ENCODE measurements around the gene HSD17B8.

DNA sequence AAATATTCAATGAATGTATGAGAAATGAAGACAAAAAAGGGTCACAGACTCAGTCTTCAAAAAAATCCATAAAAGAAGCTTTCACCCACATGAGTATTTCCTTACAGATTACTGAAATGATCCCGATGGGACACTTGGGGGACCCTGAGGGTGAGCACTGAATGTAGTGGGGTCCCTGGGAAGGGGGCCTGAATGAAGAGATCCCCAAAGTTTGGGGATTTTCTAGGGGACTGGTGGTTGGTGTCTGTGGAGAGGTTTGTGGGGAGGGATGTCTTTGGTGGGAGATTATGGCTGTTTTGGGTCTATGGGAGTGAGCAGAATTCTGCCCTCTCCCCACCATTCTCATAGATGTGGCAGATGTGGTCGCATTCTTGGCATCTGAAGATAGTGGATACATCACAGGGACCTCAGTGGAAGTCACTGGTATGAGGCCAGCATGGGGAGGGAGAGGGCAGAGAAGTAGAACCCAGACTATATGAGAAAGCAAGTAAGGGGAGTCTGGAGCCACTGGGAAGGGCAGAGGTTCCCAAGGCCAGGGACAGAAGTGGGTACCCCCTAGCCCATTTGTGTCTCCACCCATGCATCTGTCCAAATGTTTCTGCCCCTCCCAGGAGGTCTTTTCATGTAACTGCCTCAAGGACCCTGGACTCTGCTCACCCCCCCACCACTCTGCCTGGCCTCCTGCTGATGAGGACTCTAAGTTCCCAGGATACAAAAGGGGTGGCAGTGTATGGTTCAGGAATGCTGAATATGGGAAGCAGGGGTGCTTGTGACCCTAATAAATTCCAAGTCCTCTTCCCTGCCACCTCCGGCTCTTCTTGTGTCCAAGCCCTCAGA lies 1.8 kb downstream of the HSD17B8 start:
- no peak for TF ChIP-seq CTCF (IDR thresholded peaks at IDR 0.05)
- no peak for TF ChIP-seq RXRA (IDR thresholded peaks at IDR 0.05; ENCODE audit: borderline replicate concordance, low read depth)
- no peak for TF ChIP-seq POLR2AphosphoS5 (IDR thresholded peaks at IDR 0.05; ENCODE audit: low read depth, low read length)
- TF ChIP-seq EP300 (IDR thresholded peaks at IDR 0.05; ENCODE audit: borderline replicate concordance in 1 of 2, low read depth in 1 of 2, low read length in 1 of 2): no peak
- TF ChIP-seq JUND (IDR thresholded peaks at IDR 0.05): no peak
- TF ChIP-seq FOSL2 (IDR thresholded peaks at IDR 0.05; ENCODE audit: borderline replicate concordance, low read depth): no peak
- TF ChIP-seq GABPA (IDR thresholded peaks at IDR 0.05; ENCODE audit: low read depth): no peak
- TF ChIP-seq EZH2phosphoT487 (IDR thresholded peaks at IDR 0.05; ENCODE audit: borderline replicate concordance, low read depth): no peak
- TF ChIP-seq, protein P1, sequence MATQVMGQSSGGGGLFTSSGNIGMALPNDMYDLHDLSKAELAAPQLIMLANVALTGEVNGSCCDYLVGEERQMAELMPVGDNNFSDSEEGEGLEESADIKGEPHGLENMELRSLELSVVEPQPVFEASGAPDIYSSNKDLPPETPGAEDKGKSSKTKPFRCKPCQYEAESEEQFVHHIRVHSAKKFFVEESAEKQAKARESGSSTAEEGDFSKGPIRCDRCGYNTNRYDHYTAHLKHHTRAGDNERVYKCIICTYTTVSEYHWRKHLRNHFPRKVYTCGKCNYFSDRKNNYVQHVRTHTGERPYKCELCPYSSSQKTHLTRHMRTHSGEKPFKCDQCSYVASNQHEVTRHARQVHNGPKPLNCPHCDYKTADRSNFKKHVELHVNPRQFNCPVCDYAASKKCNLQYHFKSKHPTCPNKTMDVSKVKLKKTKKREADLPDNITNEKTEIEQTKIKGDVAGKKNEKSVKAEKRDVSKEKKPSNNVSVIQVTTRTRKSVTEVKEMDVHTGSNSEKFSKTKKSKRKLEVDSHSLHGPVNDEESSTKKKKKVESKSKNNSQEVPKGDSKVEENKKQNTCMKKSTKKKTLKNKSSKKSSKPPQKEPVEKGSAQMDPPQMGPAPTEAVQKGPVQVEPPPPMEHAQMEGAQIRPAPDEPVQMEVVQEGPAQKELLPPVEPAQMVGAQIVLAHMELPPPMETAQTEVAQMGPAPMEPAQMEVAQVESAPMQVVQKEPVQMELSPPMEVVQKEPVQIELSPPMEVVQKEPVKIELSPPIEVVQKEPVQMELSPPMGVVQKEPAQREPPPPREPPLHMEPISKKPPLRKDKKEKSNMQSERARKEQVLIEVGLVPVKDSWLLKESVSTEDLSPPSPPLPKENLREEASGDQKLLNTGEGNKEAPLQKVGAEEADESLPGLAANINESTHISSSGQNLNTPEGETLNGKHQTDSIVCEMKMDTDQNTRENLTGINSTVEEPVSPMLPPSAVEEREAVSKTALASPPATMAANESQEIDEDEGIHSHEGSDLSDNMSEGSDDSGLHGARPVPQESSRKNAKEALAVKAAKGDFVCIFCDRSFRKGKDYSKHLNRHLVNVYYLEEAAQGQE (IDR thresholded peaks at IDR 0.05; ENCODE audit: low read depth, low read length): no peak
- TF ChIP-seq TEAD4 (IDR thresholded peaks at IDR 0.05; ENCODE audit: borderline replicate concordance, insufficient read depth): no peak
- no peak for TF ChIP-seq NFIC (IDR thresholded peaks at IDR 0.05; ENCODE audit: borderline replicate concordance)
- no peak for TF ChIP-seq USF2 (IDR thresholded peaks at IDR 0.05; ENCODE audit: borderline replicate concordance, low read depth, low read length)
- TF ChIP-seq GATA2 (CRISPR knock-in tag; IDR thresholded peaks at IDR 0.05): no peak

Data from SK-N-SH (cell line).